Pancreas (tissue), 10 donors: ENCODE measurements around the gene GALNT1. TPM values are rescaled to one million over a fixed set of nuclear protein-coding genes. Genes with fewer than 3 reads are reported as not detected.

ENCODE experiments used
- ATAC-seq, 4 donors: fragments of 200-7000 bp; cut with Tn5 transposase; one replicate each; pipeline versions ENCODE4 v1.8.0 to v1.9.1; 2020; ENCODE audit warnings: mild to moderate bottlenecking in 4 of 4, moderate library complexity in 4 of 4
- DNase-seq, 6 donors: peaks; one replicate each; pipeline ENCODE4 v3.0.0-alpha.2; 2020
- FAIRE-seq: peaks from 2 replicates; lab custom pipeline; 2012; peaks lifted over from hg19 to GRCh38; lab: Jason Lieb, UNC
- H3K27ac ChIP-seq, 4 donors: fragments of 200-600 bp; sonication (generic); 1 replicate in 3 of 4; 2 replicates in 1 of 4; pipeline versions ENCODE4 v1.5.0 to v1.8.0; 2020
- H3K27me3 ChIP-seq, 4 donors: fragments of 200-600 bp; one replicate each; pipeline ENCODE4 v1.8.0; 2021
- H3K36me3 ChIP-seq, 3 donors: fragments of 200-600 bp; sonication (generic) in 1 of 3; one replicate each; pipeline versions ENCODE4 v1.5.0 to v1.8.0; 2020 to 2021
- H3K4me1 ChIP-seq, 3 donors: fragments of 200-600 bp; one replicate each; pipeline ENCODE4 v1.8.0; 2021
- H3K4me3 ChIP-seq, 4 donors: fragments of 200-600 bp; sonication (generic) in 2 of 4; one replicate each; pipeline versions ENCODE4 v1.5.0 to v1.8.0; 2020 to 2021
- H3K9me3 ChIP-seq, 4 donors: fragments of 200-600 bp; one replicate each; pipeline ENCODE4 v1.8.0; 2021
- CTCF ChIP-seq, 4 donors: fragments of 200-600 bp; sonication (generic) in 3 of 4; IDR thresholded peaks; one replicate each; pipeline versions ENCODE4 v1.5.0 to v1.8.0; 2021; ENCODE audit warnings: antibody characterized with exemption in 4 of 4
- WGBS, 2 donors: extraction: QIAGEN DNeasy Blood & Tissue Kit; methylation state at CpG; one replicate each; pipeline ENCODE4 v1.1.7; 2013; 5-methylcytosine and 5-hydroxymethylcytosine counted together
- intact Hi-C, 3 donors: fragments of 100-400 bp; cut with DNase I; formaldehyde crosslinking; loops; one replicate each; pipeline versions ENCODE4 v1.11.1 to v1.14.2; 2022
- polyA plus RNA-seq, 2 donors: library from polyadenylated mRNA; stranded (reverse); fragments of 200-250 nt; gene quantifications; one replicate each; pipeline ENCODE4 v1.2.3, GENCODE V29; 2013
- total RNA-seq, 6 donors: library from RNA; stranded (reverse); fragmentation: NEBNext Ultra II Directional in 4 of 6; extraction: Animal tissue kit (Norgen Biotek cat#: 25700) in 4 of 6; gene quantifications; one replicate each; pipeline versions ENCODE4 v1.2.1 to v1.2.4, GENCODE V29; 2021 to 2023
- donor health status: healthy with polysubstance abuse.
- donor health status: DM: no; HTN: no; CAD: no; lungs with moderate emphysema.
- donor health status: DM: no; HTN: no; CAD: no.
- donor health status: control.
- donor health status: control.
- donor health status: Bipolar disorder and iron deficiency.
- donor health status: DM: yes; HTN: yes; CAD: no.
- donor health status: DM: no; HTN: no; CAD: no.
- donor health status: DM: no; HTN: no; CAD: no.
- donor health status: DM: yes; HTN: yes; CAD: no.

The GALNT1 gene
- total and polyA plus RNA-seq, 8 donors = 6.8 to 59.6 (median 25.8) TPM

- no peak for TF ChIP-seq CTCF (IDR thresholded peaks at IDR 0.05)
- H3K27ac ChIP-seq = no peak overlapping the region
- 57 to 66% methylated on average over 3 of the region's 3 CpGs for WGBS, 2 donors
- FAIRE-seq (no peak), ATAC-seq (no peak), DNase-seq (no peak)
- no peaks in the 10 kb centered on the region for H3K36me3 ChIP-seq
- H3K4me3 ChIP-seq = no peak overlapping the region
- H3K27me3 ChIP-seq = no peaks in the 10 kb centered on the region
- intact Hi-C loops = no loop called here
- H3K4me1 ChIP-seq = no peaks in the 10 kb centered on the region
- H3K9me3 ChIP-seq = no peaks in the 10 kb centered on the region
These were observed 147.1 kb downstream of the GALNT1 start for GRCh38 chr18:35728676-35729075.

DNA sequence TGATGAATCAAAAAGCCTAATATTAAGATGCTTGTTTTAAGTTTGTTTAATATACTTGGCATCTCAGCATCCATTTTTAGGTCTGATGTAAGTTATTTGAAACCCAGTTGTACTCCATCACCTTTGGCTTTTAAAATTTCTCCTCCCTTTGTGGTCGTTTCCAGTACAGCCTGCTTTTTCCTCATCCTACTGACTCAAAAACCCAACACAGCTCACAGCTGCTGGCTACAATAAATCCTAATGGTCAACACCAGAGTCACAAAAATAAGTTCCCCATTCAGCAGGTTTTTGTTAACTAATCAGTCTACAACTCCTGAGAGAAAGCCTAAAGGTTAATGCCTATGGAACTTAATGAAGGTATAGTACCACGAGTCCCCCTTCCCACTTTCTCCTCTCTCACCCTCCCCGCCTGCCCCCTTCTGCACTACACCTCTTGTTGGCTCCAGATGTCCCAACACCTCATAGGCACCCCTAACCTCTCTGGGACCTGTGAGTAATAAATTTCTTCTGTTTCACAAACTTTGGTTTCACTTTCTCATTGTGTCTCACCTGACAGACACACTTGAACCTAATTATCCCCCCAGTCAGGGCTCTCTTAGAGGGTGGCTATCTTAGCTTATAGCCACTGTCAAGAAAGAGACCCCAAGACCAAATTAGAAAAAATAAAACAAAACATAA is 148.6 kb downstream of the GALNT1 start:
- no peak for FAIRE-seq
- no peak overlapping the region for H3K27ac ChIP-seq

DNA sequence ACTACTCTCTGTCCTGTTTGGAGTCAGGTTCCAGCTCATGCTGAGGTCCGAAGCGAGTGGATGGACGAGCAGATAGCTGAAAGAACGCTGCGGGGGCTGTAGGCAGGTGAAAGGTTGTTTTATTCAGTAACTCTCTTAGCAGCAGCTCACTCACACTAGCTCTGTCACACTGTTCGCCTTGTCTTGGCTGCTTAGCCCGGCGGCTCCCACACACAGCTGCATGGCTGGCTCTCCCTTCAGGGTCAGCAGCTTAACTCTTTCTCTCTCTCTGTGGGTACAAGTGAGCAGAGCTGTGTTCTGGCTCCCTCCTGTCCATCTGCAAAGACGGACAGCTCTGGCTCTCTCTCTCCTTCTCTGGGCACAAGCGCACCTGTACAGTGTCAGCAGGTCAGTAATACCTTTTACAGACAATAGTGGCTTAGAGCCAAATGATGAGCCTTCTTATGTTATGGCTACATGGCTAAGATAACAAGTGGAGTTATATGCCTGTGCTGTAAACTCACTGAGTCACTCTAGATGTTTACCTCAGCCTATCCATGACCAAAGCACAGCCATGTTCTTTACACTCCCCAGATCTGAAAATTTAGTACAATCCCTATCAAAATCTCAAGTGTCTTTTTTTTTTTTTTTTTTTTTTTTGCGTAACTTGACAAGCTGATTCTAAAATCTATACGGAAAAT is 149.3 kb downstream of the GALNT1 start:
- TF ChIP-seq CTCF (IDR thresholded peaks at IDR 0.05) = no peak
- ATAC-seq (peak in 2 of 4 donors; percentile 26 to 47), DNase-seq (no peak), FAIRE-seq (no peak)
- no peaks in the 10 kb centered on the region for H3K9me3 ChIP-seq
- H3K4me1 ChIP-seq = no peaks in the 10 kb centered on the region
- no peak overlapping the region for H3K27ac ChIP-seq
- no peaks in the 10 kb centered on the region for H3K27me3 ChIP-seq
- no peak overlapping the region for H3K4me3 ChIP-seq
- H3K36me3 ChIP-seq = no peaks in the 10 kb centered on the region
- intact Hi-C loops = no loop called here
- 45 to 47% methylated on average over 12 of the region's 12 CpGs for WGBS, 2 donors

More for the DNA sequence above, 148.6 kb downstream of the GALNT1 start:
- ATAC-seq (no peak), DNase-seq (no peak)
- no peaks in the 10 kb centered on the region for H3K36me3 ChIP-seq
- intact Hi-C loops = no loop called here
- no peak for TF ChIP-seq CTCF (IDR thresholded peaks at IDR 0.05)
- no peaks in the 10 kb centered on the region for H3K27me3 ChIP-seq
- WGBS, 2 donors = 44 to 57% methylated on average over 3 of the region's 3 CpGs
- no peak overlapping the region for H3K4me3 ChIP-seq
- no peaks in the 10 kb centered on the region for H3K4me1 ChIP-seq
- no peaks in the 10 kb centered on the region for H3K9me3 ChIP-seq

GRCh38 chr18:35731701-35732100 is 150.2 kb downstream of the GALNT1 start:
- intact Hi-C loops = no loop called here
- H3K4me3 ChIP-seq = no peak overlapping the region
- FAIRE-seq (no peak), DNase-seq (no peak), ATAC-seq (no peak)
- no peak overlapping the region for H3K27ac ChIP-seq
- H3K27me3 ChIP-seq = no peaks in the 10 kb centered on the region
- H3K9me3 ChIP-seq = no peaks in the 10 kb centered on the region
- no peaks in the 10 kb centered on the region for H3K4me1 ChIP-seq
- no peak for TF ChIP-seq CTCF (IDR thresholded peaks at IDR 0.05)
- H3K36me3 ChIP-seq = no peaks in the 10 kb centered on the region

- H3K36me3 ChIP-seq = no peaks in the 10 kb centered on the region
- FAIRE-seq (no peak), ATAC-seq (no peak), DNase-seq (no peak)
- no peak overlapping the region for H3K4me3 ChIP-seq
- no peak overlapping the region for H3K27ac ChIP-seq
- TF ChIP-seq CTCF (IDR thresholded peaks at IDR 0.05) = no peak
- H3K4me1 ChIP-seq = no peaks in the 10 kb centered on the region
- intact Hi-C loops = no loop called here
- H3K9me3 ChIP-seq = no peaks in the 10 kb centered on the region
- H3K27me3 ChIP-seq = no peaks in the 10 kb centered on the region
- 95 to 100% methylated on average over 1 of the region's 1 CpG for WGBS, 2 donors
These were observed 150.6 kb downstream of the GALNT1 start for GRCh38 chr18:35732162-35732561.
